Measurements from ENCODE around the gene TPRX2. TPM values are rescaled to one million over a fixed set of nuclear protein-coding genes. Genes with fewer than 3 reads are reported as not detected.
"Not testable (repeated sequence)": the region's sequence is repeated elsewhere in the genome, so short reads cannot be mapped to it uniquely, and the experiment has no call there.

TPRX2 gene
- total and polyA plus RNA-seq, 2 experiments from 2014 or later, result not detected

- H3K4me3 ChIP-seq, result no peak overlapping the region
- no peak for DNase-seq (ENCODE audit: low read depth in 1 of 2, low spot score in 1 of 2)
- H3K27me3 ChIP-seq, result no peaks in the 10 kb centered on the region
- H3K36me3 ChIP-seq, result no peaks in the 10 kb centered on the region
- no peaks in the 10 kb centered on the region for H3K9me3 ChIP-seq (ENCODE audit: low read depth)
- H3K27ac ChIP-seq, result no peak overlapping the region
- no peaks in the 10 kb centered on the region for H3K4me1 ChIP-seq (ENCODE audit: low read depth)
- no peak for TF ChIP-seq CTCF (IDR thresholded peaks at IDR 0.05; ENCODE audit: low read depth, low read length)
Measured at GRCh38 chr19:47853003-47853402, 6.0 kb upstream of the TPRX2 start.

GRCh38 chr19:47854459-47854858 is 4.6 kb upstream of the TPRX2 start:
- no peak for TF ChIP-seq CTCF (IDR thresholded peaks at IDR 0.05; ENCODE audit: low read depth, low read length)
- Histone ChIP-seq H3K36me3 (no peaks in the 10 kb centered on the region), H3K9me3 (ENCODE audit: low read depth) (no peaks in the 10 kb centered on the region), H3K4me3 (no peak overlapping the region), H3K4me1 (ENCODE audit: low read depth) (no peaks in the 10 kb centered on the region), H3K27me3 (no peaks in the 10 kb centered on the region), H3K27ac (no peak overlapping the region)
- no peak for DNase-seq (ENCODE audit: low read depth in 1 of 2, low spot score in 1 of 2)

- not testable (repeated sequence) for H3K27ac ChIP-seq; H3K27me3 ChIP-seq; H3K36me3 ChIP-seq; H3K9me3 ChIP-seq (ENCODE audit: low read depth); H3K4me1 ChIP-seq (ENCODE audit: low read depth); H3K4me3 ChIP-seq
- peak in 1 of 2 donors; percentile 12 for DNase-seq (ENCODE audit: low read depth in 1 of 2, low spot score in 1 of 2)
Measured at GRCh38 chr19:47858231-47858630, 804 bp upstream of the TPRX2 start.

- H3K4me3 ChIP-seq; H3K36me3 ChIP-seq; H3K27me3 ChIP-seq; H3K27ac ChIP-seq; H3K4me1 ChIP-seq (ENCODE audit: low read depth); H3K9me3 ChIP-seq (ENCODE audit: low read depth); DNase-seq (ENCODE audit: low read depth in 1 of 2, low spot score in 1 of 2): not testable (repeated sequence)
Measured at GRCh38 chr19:47859838-47860237, 803 bp downstream of the TPRX2 start.

- no peaks in the 10 kb centered on the region for H3K27me3 ChIP-seq
- no peak for DNase-seq (ENCODE audit: low read depth in 1 of 2, low spot score in 1 of 2)
- H3K36me3 ChIP-seq, result no peaks in the 10 kb centered on the region
- no peak overlapping the region for H3K4me3 ChIP-seq
- no peak for TF ChIP-seq CTCF (IDR thresholded peaks at IDR 0.05; ENCODE audit: low read depth, low read length)
- no peak overlapping the region for H3K27ac ChIP-seq
- H3K4me1 ChIP-seq (ENCODE audit: low read depth), result no peaks in the 10 kb centered on the region
- H3K9me3 ChIP-seq (ENCODE audit: low read depth), result no peaks in the 10 kb centered on the region
Measured at GRCh38 chr19:47860602-47861297, 1.7 kb downstream of the TPRX2 start.

GRCh38 chr19:47861630-47862029 is 2.6 kb downstream of the TPRX2 start:
- Histone ChIP-seq H3K4me1 (ENCODE audit: low read depth) (no peaks in the 10 kb centered on the region), H3K27me3 (no peaks in the 10 kb centered on the region), H3K4me3 (no peak overlapping the region), H3K27ac (no peak overlapping the region), H3K9me3 (ENCODE audit: low read depth) (no peaks in the 10 kb centered on the region), H3K36me3 (no peaks in the 10 kb centered on the region)
- no peak for TF ChIP-seq CTCF (IDR thresholded peaks at IDR 0.05; ENCODE audit: low read depth, low read length)
- no peak for DNase-seq (ENCODE audit: low read depth in 1 of 2, low spot score in 1 of 2)
